Lower leg skin (tissue), 3 donors: ENCODE results near the gene REV3L.

Source experiments
- POLR2A ChIP-seq, 2 donors: fragments of 450-650 bp; IDR thresholded peaks; one replicate each; pipeline ENCODE4 v1.6.1; 2016 to 2017; ENCODE audit warnings: antibody characterized with exemption in 2 of 2, mild to moderate bottlenecking in 1 of 2, moderate library complexity in 1 of 2
- TF ChIP-seq, protein P1 (sequence below), 3 donors: fragments of 450-650 bp; IDR thresholded peaks; one replicate each; pipeline ENCODE4 v1.5.1; 2016; ENCODE audit warnings: antibody characterized with exemption in 3 of 3, mild to moderate bottlenecking in 3 of 3, moderate library complexity in 2 of 3

DNA sequence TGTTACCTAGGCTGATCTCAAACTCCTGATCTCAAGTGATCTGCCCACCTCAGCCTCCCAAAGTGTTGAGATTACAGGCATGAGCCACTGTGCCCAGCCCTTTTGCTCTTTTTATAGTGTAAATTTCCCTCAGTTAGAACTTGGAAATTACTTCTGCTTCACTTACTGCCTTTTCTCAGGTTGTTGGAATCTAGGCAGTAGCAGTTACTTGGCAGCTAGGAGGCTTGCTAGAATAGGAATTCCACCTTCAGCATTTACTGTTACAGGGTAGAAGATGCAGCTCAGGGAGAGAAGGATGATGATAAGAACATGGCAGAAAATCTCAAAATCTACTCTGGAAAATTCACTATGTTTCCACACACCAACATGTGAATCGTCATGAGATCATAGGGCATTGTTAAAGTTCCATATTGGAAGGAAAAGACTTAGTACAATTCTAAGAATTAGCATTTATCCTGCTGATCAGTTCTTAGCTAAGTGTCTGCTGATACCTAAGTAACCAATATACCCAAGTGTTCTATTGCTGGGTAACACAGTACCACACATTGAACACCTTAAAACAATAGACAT lies 213.5 kb downstream of the REV3L start:
- TF ChIP-seq, protein P1, sequence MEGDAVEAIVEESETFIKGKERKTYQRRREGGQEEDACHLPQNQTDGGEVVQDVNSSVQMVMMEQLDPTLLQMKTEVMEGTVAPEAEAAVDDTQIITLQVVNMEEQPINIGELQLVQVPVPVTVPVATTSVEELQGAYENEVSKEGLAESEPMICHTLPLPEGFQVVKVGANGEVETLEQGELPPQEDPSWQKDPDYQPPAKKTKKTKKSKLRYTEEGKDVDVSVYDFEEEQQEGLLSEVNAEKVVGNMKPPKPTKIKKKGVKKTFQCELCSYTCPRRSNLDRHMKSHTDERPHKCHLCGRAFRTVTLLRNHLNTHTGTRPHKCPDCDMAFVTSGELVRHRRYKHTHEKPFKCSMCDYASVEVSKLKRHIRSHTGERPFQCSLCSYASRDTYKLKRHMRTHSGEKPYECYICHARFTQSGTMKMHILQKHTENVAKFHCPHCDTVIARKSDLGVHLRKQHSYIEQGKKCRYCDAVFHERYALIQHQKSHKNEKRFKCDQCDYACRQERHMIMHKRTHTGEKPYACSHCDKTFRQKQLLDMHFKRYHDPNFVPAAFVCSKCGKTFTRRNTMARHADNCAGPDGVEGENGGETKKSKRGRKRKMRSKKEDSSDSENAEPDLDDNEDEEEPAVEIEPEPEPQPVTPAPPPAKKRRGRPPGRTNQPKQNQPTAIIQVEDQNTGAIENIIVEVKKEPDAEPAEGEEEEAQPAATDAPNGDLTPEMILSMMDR (IDR thresholded peaks at IDR 0.05) = no peak
- TF ChIP-seq POLR2A (IDR thresholded peaks at IDR 0.05) = no peak
